ENCODE data around the gene HUS1. TPM values are rescaled to one million over a fixed set of nuclear protein-coding genes. Genes with fewer than 3 reads are reported as not detected.

HUS1 gene
- total and polyA plus RNA-seq, 2 of the 13 experiments (the other 11 are each of a cell fraction or from before 2014, with no cell fraction given) = 14.8 to 16.9 TPM

DNA sequence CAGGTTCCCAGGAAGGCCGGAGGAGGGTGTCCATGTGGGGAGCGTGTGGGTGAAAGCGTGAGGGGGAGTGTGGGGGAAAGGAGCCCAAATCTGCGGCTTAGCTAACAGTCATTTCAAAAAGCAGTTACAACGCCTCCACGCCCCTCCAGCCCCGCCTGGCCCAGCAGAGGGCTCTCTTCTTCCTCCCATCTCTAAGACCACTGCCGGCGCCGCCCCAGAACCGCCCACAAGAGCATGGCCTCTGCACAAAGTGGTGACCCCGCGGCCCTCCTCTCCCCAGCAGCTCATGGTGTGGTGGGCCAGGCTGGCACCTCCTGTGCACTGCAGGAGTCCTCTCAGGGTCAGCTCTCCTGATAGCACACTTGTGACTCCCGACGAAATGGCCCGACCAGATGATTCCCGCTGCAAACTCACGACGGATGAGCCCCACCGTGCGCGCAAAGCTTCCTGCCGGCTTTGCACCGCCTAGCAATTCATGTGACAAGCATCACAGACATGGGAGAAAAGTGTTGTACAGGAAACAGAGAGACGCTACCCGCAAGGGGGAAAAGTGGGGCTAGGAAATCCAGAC lies 12.4 kb upstream of the HUS1 start (continued):
- TF ChIP-seq SNRNP70 (IDR thresholded peaks at IDR 0.05; ENCODE audit: low read depth, low read length) (no peak), NAIF1 (CRISPR knock-in tag; IDR thresholded peaks at IDR 0.05; ENCODE audit: borderline replicate concordance) (no peak), FOXJ3 (CRISPR knock-in tag; IDR thresholded peaks at IDR 0.05; ENCODE audit: borderline replicate concordance) (no peak), CENPT (CRISPR knock-in tag; IDR thresholded peaks at IDR 0.05; ENCODE audit: low read depth) (no peak), ZNF75D (CRISPR knock-in tag; IDR thresholded peaks at IDR 0.05; ENCODE audit: borderline replicate concordance) (no peak), ZNF567 (CRISPR knock-in tag; IDR thresholded peaks at IDR 0.05; ENCODE audit: borderline replicate concordance) (no peak), KMT2A (CRISPR knock-in tag; IDR thresholded peaks at IDR 0.05) (no peak), ZNF12 (CRISPR knock-in tag; IDR thresholded peaks at IDR 0.05) (no peak), ZNF800 (CRISPR knock-in tag; IDR thresholded peaks at IDR 0.05) (0 out of 2 replicates have a peak, but pooled peaks have one; percentile 31), ZNF597 (CRISPR knock-in tag; IDR thresholded peaks at IDR 0.05) (no peak), DR1 (CRISPR knock-in tag; IDR thresholded peaks at IDR 0.05) (no peak), ISX (CRISPR knock-in tag; conservative IDR thresholded peaks at IDR 0.05) (no peak), TFAP4 (IDR thresholded peaks at IDR 0.05; ENCODE audit: borderline replicate concordance, low read depth) (0 out of 2 replicates have a peak, but pooled peaks have one; percentile 12), NFATC3 (CRISPR knock-in tag; IDR thresholded peaks at IDR 0.05) (0 out of 2 replicates have a peak, but pooled peaks have one; percentile 18), MED1 (CRISPR knock-in tag; IDR thresholded peaks at IDR 0.05) (peak; percentile 20; the same call in 1 of the 2 replicates), ZNF639 (CRISPR knock-in tag; conservative IDR thresholded peaks at IDR 0.05) (no peak), PCBP1 (IDR thresholded peaks at IDR 0.05; ENCODE audit: borderline replicate concordance, low read depth, low read length) (no peak), SNAPC5 (CRISPR knock-in tag; IDR thresholded peaks at IDR 0.05; ENCODE audit: borderline replicate concordance) (no peak), JUND (CRISPR knock-in tag; IDR thresholded peaks at IDR 0.05) (no peak), ZNF775 (CRISPR knock-in tag; IDR thresholded peaks at IDR 0.05; ENCODE audit: borderline replicate concordance) (no peak), ZIK1 (CRISPR knock-in tag; IDR thresholded peaks at IDR 0.05; ENCODE audit: borderline replicate concordance, low read depth) (no peak), ZBTB7B (CRISPR knock-in tag; IDR thresholded peaks at IDR 0.05) (peak; percentile 46; the same call in 1 of the 2 replicates), SYNCRIP (IDR thresholded peaks at IDR 0.05; ENCODE audit: insufficient read depth, low read depth, low read length) (no peak)
- TF ChIP-seq, protein P1, sequence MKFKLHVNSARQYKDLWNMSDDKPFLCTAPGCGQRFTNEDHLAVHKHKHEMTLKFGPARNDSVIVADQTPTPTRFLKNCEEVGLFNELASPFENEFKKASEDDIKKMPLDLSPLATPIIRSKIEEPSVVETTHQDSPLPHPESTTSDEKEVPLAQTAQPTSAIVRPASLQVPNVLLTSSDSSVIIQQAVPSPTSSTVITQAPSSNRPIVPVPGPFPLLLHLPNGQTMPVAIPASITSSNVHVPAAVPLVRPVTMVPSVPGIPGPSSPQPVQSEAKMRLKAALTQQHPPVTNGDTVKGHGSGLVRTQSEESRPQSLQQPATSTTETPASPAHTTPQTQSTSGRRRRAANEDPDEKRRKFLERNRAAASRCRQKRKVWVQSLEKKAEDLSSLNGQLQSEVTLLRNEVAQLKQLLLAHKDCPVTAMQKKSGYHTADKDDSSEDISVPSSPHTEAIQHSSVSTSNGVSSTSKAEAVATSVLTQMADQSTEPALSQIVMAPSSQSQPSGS (CRISPR knock-in tag; IDR thresholded peaks at IDR 0.05) = no peak
